ENCODE results near the gene ATP2C2.

ATP2C2 gene

DNA sequence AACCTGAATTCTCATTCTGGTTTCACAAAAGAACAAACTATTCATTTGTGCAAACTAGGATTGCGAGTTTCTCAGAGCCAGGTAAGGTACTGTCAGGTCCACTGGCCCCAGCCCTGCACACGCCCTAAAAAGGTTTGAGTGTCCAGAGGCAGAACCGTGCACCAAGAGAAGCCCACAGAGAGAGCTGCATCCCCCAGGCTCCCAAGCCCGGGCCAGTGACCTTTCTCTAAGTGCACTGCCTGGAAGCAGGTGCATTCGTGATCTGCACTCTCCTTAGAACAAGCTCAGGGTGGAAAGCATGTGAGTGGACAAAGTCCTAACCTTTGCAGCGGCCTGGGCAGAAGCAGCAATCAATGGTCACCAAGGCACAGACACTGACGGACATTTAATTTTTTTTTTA, 109.3 kb downstream of the ATP2C2 start:
- DNase-seq (ENCODE audit: low read depth), result no peak

DNA sequence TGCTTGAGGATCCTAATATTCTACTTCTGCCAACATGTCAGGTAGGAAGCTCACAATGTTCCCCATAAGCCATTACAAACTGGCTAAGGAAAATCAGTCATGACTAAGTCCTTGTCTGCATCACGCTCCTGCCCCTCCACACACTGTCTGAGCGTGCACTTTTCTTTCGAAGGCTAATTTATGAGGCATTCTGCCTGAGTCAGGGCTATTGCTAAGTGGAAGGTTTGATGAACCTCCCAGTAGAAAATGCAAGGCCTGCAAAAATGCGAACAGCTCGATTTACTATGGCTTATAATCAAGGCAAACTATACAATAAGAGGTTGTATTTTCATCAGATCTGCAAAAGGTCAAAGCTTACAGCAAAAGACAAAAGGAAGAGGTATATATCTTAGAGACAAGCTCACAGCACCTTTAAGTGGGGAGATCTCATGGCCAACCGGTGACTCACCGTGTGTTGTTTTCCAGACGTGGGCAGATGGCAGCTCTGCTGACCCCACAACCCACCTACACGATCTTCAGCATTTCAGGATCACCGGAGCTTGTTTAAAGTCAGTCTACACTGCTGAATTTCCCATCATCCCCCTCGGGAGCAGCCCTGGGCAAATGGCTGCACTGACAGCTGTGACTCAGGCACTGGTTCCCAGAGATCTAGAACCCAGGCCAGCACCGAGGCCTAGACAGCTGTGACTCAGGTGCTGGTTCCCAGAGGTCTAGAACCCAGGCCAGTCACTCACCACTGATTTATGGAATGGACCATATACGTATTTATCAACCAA, 110.0 kb downstream of the ATP2C2 start:
- DNase-seq (ENCODE audit: low read depth), result no peak

DNA sequence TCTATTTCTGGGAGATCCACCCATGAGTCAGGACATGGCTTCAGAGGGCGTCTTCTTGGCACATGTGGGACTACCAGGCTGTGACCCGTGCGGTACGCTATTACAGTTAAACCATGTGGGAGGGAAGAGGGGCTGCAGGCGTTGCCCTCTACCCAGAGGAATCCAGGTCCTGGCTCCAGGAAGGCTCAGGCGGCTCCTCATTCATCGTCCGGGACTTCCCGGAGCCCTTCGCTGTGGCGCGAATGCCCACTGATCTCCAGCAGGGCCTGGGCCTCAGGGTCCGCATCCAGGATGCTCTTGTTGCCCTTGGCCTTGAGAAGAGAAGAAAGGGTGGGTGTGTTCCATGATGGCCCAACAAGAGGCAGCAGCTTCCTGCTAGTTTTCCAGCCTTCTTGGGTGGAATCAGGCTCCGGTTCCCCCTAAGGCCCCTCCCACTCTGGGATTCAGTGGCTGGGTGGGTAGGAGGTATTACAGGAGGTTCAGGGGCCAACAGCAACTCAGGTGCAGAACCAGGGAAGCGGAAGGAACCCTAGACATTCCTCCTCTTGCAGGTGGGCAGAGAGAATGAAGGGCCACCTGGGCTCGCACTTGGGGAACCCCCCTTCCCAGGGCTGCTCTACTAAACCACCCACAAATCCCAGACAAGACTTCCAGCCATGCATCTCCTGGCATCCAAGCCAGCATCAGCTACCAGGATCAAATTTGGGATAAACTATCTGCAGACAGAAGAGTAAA, 111.5 kb downstream of the ATP2C2 start:
- DNase-seq (ENCODE audit: low read depth), result no peak

GRCh38 chr16:84481051-84481735, 112.9 kb downstream of the ATP2C2 start:
- no peak for DNase-seq (ENCODE audit: low read depth)

DNA sequence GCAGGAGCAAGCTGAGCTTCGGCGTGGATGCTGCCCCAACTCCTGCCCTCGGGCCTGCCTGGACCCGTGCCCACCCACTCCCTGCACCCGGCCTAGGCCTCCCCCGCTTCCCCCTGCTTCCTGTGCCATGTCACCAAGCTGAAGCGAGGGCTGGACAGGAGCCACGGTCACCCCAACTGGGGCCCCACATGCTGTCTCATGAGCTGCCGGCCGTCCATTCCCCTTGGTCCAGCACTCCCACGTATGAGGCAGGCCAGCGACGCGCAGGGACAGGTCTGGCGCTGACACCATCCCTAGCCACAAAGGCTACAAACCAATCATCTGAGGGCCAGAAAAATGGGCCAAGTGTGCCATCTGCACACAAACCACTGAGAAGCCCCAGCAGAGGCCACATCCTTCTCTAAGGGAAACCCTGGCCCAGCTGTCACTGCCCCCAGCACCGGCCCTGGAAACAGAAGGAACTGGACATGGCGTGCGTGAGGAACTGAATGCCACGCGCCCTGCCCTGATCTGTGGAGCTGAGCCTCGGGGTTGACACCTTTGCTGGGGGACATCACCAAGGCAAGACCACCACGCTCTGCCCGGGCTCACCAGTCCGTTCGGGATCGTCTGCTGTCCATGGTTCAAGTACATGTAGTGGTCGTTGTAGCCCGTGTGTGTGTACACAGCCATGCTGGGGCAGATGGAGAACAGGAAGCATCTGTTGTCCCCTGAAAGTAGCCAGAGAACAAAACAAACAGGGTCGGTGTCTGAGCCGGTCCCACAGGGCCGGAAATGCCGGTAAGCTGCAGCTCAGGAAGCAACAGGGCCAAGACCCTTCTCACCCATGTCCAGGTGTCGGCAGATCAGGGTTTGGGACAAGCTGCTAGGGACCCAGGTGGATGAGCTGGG, 113.9 kb downstream of the ATP2C2 start:
- no peak for DNase-seq (ENCODE audit: low read depth)

DNA sequence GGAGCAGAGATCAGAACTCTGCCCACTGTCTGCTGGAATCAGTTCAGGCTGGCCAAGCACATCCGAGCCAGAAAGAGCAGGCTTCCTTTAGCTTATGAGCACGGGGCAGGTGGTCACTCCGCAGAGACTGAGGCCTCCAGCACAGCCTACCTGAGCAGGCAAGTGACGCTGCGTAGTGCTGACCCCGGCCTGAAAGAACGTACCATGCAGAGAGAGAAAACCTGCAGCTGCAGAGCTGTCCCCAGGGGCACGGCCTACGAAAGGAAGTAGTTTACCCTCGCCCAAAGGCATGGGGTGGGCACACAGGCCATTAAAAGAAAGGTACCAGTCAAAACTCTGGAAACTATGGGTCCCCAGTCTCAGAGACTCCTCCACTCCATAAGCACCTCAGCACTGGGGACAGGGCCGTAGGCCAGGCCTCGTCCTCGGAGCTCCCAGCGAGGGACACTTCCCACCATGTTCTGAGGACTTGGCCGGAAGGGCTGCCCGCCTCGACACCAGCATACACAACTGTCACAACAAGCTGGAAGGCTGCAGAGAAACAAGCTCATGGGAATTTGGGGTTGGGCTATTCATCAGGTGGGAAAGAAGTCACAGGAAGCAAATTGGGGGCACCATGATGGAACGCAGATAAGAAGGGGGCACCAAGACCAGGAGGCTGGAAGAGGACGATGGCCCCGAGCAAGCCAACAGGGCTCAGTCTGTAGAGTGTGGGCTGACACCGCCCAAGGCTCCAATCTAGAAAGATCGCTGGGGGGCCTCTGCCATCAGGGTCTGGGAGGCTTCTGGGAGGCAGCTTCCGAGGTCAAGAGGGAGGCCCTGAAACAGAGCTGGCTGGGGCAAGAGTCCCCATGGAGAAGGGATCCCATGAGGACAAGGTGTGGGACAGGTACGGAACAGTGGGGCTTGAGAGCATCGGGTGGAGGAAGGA, 114.9 kb downstream of the ATP2C2 start:
- no peak for DNase-seq (ENCODE audit: low read depth)

DNA sequence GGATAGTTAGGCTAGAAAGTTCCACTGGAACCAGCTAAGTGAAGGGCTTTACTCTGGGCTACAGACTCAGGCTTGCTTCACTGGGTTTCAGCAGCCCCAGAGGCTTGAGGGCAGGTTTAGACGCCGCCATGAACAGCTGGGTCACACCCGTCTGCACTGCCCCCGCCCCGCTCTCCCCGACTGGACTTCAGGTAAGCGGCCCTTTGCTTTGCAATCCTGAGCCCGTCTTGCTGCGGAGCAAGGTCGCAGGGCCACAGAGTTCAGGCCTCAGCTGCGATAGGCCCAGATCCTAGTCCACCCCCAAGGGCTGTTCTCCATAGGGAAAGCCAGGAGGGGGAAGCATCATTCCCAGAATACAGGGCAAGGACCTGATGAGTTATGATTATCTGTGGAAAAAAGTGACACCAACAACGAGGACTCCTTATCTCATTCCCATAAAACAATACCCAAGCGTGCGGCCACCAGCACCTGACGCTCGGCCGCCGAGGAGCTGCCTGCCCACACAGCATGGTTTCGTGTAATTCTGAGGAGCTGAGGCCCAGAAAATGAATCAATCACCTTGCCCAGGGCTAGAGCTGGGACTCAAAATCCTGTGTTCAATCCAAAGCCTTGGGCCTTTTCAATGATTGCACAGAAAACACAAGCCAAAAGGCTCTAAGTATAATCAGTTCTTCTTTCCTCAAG, 115.7 kb downstream of the ATP2C2 start:
- DNase-seq (ENCODE audit: low read depth), result no peak

- no peak for DNase-seq (ENCODE audit: low read depth)
Measured at GRCh38 chr16:84484579-84485254, 116.4 kb downstream of the ATP2C2 start.

- no peak for DNase-seq (ENCODE audit: low read depth)
Measured at GRCh38 chr16:84485255-84486010, 117.1 kb downstream of the ATP2C2 start.

GRCh38 chr16:84486126-84486525, 117.8 kb downstream of the ATP2C2 start:
- DNase-seq (ENCODE audit: low read depth), result no peak

GRCh38 chr16:84486551-84487235, 118.4 kb downstream of the ATP2C2 start:
- DNase-seq (ENCODE audit: low read depth), result no peak

DNA sequence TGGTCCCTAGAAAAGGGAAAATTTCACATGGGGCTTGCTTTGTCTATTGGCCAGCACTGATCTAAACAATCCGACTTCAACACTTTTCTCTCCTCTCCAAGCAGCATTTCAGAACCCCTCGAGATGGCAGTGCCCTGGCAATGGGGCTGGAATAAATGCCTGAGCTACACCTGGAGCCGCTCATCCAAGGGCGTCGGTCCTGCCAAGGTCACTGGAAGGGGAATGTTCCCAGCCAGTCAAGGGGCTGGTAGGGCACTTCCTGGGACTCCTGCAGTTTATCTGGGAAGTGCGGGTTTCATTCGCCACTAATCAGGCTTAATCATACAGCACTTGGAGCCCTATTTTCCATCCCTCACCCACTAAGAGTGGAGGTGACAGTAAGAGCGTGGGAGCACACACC, 119.0 kb downstream of the ATP2C2 start:
- no peak for DNase-seq (ENCODE audit: low read depth)

DNA sequence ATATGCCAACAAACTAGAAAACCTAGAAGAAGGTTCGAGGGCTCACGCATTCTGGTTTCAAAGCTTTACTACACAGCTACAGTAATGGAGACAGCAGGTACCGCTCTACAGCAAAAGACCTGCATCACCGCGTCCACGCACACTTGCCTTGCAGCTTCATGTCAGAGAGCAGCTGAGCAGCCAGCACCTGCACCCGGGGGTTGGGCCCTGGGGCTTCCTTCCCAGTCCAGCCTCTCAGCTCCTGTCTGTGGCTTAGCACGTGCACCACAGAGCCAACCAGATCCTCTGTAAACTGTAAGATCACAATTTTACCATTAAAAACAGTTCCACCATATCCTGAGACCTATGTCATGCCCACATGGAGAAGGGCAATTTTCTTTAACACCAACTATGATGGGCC, 120.8 kb downstream of the ATP2C2 start:
- DNase-seq (ENCODE audit: low read depth), result no peak

DNA sequence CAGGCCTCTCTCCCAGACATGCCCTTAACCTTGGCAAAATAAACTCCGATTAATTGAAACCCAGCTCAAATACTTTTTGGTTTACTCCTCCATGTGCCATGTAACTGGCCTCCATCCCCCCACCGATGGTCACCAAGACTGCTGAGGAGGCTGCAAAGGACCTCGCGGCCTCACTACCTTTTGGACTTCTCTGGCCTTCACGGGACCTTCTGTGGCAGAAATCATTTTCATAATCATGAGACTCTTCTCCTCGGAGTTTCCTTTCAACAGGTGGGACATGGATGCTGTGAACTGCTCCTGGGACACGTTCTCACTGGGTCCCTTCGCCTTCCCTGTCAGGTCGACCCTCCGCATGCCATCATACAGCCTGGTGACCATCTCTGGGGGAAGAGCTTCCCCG, 127.2 kb downstream of the ATP2C2 start:
- no peak for DNase-seq (ENCODE audit: low read depth)

DNA sequence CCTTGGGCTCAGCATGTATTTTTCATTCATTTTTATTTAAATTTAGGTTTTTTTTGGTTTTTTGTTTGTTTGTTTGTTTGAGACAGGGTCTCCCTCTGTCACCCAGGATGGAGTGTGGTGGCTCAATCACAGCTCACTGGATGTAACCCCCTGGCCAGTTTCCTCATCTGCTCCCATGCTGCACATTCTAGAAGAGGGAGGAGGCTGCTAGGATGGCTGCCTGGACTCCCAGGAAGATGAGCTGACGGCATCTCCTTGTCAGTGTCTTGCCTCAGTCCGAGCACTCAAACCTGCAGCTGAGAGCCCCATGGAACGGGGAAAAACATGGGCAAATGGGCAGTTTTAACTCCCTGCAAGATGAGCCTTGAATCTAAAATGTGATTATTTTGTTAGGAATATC, 128.7 kb downstream of the ATP2C2 start:
- no peak for DNase-seq (ENCODE audit: low read depth)

- no peak for DNase-seq (ENCODE audit: low read depth)
Measured at GRCh38 chr16:84497418-84498222, 129.3 kb downstream of the ATP2C2 start.

GRCh38 chr16:84498223-84498610, 129.9 kb downstream of the ATP2C2 start:
- DNase-seq (ENCODE audit: low read depth), result no peak

Data from stimulated activated CD8-positive, alpha-beta memory T cell treated with anti-CD3 and anti-CD28 coated beads, Interleukin-12 subunit alpha, Interleukin-12 subunit beta, amount 100 ng/mL, for 1 hour (primary cell).